Inflammatory macrophage treated with lipopolysaccharide for 4 hours (primary cell): Measurements from ENCODE around the gene SUSD6.

Experiments
- DNase-seq: peaks from one replicate; pipeline ENCODE4 v3.0.0-alpha.2; 2020

The SUSD6 gene

DNA sequence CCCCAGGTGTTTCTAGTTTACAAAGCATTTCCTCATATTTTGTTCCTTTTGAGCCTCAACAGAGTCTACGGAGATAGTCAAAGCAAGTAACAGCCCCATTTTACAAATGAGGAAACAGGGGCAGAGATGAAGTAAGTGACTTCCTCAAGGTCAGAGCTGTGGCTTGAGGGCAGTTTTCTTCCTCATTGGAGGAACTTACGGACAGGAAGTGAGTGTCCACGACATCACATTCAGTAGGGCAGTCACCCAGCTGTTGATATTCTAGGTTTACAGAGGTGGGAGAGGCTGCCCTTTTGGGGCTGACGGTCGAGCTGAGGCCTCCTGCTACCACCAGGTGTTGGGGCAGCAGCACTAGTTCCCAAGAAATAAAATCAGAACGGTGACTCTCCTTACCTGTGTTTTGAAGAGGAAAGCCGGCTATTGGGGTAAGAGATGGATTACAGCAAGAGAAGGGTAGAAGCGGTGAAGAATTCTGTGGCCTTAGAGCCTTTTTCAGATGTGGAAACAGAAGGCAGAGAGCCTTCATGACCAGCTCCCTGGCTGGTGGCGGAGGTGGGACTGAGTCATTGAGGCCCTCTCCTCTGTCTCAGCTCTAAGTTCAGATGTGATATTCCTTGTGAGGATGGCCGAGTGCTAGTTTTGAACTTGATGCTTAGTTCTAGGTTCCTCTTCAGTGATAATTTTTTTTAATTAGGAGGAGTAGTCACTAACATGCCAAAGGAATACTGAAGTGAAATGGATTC lies 41.7 kb downstream of the SUSD6 start:
- peak; percentile 98 for DNase-seq

GRCh38 chr14:69654116-69654515 lies 42.7 kb downstream of the SUSD6 start:
- DNase-seq, result no peak

DNA sequence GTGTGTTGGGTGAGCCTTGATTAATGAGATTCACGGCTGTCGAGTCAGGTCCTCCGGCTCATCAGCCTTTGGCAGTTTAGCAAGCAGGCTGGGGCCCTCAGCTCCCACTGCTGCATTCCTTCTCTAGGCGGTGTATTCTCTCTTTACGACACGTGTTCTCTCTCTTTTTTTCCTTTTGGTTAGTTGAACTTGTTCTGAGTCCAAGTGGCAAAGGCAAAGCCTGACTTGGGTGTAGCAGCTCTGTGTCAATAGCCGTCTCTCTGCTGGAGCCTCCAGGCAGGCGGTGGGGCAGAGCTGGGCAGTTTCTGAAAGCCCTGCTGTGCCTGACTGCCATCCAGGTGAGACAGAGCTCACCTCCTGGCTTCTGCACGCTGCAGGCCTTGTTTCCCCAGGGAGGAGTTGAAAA lies 46.6 kb downstream of the SUSD6 start:
- DNase-seq, result no peak

DNA sequence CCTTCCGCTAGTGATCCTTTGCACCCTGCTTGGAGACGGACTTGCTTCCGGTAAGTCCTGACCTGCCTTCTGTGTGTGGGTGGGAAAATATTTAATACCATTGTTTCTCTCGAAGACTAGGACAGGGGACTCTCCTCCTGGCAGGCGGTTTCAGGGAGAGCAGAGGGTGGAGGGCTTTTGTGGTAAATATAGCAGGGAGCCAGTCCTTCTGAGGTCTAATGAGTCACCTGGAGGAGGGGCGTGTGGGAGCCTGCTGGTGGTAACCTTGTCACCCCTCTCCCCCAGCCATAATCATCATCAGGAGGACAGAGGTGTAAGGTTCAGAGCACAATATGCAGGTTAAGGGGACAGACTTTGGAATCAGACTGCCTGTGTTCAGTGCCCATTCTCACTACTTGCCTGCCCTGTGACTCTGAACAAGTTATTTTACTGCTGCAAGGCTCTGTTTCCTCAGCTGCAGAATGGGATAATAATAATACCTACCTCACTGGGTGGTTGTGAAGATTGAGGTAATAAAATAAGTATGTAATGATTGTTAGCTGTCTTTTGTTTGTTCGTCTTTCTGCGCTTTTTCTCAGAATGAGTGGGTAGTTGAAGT lies 47.4 kb downstream of the SUSD6 start:
- no peak for DNase-seq

DNA sequence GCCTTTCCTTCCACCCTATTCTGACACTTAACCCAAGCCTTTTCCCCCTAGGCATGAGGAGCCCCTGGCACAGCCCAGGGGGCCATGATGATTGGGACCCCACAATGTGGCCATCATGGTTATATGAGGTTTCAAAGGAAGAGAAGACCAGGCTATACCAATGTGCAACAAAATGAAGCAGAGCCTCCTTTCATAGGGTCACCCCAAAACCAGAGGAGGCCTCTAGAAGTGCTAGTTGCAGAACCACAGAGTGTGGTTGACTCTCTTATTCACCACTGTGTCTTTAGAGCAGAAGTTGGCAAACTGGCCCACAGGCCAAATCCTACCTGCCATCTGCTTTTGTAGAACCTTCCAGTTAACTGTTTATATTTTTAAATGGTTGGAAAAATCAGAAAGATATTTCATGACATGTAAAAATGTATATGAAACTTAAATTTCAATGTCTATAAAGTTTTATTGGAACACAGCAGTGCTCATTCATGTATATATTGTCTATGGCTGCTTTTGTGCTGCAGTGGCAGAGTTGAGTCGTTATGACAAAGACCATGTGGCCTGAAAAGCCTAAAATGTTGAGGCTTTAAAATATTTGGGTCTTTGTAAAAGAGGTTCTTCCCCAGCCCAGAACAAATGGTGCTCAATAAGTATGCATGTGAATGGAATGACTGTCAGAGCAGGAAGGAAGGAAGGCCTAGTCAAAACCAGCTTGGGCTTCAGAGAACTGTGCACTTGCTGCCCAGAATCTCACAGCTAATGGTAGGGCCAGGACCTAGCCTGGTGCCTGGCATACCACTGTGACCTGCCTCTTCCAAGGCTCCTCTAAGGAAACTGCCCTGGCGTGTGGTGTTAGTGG lies 49.2 kb downstream of the SUSD6 start:
- DNase-seq, result no peak

GRCh38 chr14:69661194-69661537 lies 49.8 kb downstream of the SUSD6 start:
- DNase-seq, result no peak

- no peak for DNase-seq
These were observed 51.4 kb downstream of the SUSD6 start for GRCh38 chr14:69662636-69663299.

DNA sequence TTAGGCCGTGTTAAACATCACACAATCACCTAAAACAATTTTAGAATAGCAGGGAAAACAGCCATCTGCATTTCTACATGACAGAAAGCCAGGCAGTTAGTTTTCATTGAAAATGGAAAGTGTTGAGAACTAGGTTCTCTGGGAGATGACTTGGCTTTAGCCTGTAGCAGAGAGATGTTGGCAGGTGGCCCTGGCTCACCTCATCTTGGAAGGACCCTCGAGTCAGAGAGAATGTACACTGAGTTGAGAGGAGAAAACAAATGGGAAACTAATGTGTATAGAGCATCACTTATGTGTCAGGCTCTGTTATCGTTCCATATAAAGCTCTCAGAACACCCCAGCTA lies 51.9 kb downstream of the SUSD6 start:
- DNase-seq, result no peak

DNA sequence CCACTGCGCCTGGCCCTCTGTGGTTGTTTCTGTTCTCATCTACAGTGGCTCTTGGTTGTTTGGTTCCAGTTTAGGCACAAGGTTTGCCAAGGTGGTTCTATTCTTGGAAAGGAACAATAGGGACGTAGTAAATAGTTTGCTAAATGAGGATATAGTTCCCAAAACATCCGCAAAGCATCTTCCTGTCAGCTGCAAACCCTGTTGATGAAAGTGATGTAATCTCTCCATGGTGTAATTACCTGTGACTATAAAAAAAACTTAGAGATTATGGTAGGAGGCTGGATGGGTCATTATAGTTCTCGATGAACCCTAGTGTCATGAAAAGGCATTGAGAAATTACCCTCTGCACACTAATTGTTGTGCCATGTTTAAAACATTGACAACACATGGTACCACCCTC lies 52.9 kb downstream of the SUSD6 start:
- peak; percentile 45 for DNase-seq

GRCh38 chr14:69664865-69665526 lies 53.6 kb downstream of the SUSD6 start:
- DNase-seq, result no peak

DNA sequence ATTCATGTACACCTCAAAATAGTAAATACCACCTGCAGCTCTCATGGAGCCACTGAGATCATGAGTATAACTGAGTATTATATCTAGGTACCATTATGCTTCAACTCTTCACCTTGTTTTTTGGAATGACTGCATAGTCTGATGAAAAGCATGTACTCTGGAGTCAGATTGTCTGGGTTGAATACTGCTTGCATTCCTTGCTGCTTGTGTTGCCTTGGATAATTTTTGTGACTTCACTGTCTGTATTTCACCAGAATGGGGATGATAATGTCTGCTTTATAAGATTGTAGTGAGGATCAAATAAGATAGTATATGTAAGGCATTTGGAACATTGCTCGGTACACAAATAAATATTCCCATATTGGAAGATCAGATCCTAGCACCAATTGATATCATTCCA lies 54.2 kb downstream of the SUSD6 start:
- no peak for DNase-seq

- no peak for DNase-seq
These were observed 54.7 kb downstream of the SUSD6 start for GRCh38 chr14:69666112-69666511.

DNA sequence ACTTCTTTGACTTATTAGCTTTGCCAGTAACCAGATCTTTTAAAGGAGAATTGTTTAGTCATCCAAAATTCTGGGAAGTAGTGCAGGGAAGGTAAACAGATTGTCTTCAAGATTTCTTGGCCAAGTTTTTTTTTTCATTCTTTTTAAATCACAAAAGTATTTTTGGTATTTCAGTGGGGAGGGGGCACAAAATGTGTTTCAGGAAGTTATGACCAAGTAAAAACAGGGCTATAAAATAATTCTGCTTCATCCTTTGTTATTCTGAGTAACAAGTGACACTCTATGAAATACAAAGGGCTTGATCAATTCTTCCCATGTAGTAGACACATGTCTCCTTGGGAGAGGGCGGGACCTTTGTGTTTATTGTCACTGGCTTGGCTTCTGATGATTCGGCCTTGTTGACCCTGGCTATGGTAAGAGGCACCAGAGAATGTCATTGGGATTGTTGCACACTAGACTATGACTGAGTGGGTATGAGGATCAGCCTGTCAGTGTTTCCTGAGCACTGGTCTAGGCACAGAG lies 55.4 kb downstream of the SUSD6 start:
- DNase-seq, result peak; percentile 33

DNA sequence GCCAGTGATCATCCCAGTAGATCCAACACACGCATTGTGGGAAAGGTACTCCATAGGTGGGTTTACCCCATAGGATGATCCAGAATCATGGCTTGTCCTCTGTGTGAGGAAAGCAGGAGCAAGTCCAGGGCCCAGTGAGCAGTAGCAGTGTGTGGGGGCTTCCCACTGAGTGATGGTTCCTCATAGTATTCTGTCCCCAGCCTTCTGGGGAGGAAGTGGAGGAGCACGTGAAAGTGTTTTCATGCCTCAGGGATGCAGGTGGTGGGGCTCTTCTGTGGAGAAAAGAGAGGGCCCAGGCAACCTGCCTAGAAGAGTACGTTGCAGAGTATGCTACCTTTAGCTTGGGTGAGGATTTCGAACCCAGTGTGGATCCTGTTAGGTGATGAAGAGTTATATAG lies 56.5 kb downstream of the SUSD6 start:
- DNase-seq, result peak; percentile 54

- DNase-seq, result no peak
These were observed 58.0 kb downstream of the SUSD6 start for GRCh38 chr14:69669375-69669774.

DNA sequence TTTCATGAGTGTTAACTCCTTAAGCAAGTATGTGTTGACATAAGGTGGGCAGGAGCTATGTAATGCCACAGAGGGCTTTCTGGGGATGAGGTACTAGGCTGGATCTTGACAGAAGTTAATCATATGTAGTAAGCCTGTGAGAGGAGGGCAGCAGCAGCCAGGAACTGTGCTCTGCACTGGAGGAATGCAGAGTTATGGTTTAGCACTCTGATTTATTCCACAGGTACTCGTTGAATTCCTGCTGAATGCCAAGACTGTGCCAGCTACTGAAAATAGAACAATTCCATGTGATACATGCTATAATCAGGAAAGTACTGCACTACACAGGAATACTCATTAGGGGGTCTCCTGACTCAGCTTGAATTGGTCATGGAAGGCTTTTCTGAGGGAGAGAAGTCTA lies 58.7 kb downstream of the SUSD6 start:
- DNase-seq, result no peak

DNA sequence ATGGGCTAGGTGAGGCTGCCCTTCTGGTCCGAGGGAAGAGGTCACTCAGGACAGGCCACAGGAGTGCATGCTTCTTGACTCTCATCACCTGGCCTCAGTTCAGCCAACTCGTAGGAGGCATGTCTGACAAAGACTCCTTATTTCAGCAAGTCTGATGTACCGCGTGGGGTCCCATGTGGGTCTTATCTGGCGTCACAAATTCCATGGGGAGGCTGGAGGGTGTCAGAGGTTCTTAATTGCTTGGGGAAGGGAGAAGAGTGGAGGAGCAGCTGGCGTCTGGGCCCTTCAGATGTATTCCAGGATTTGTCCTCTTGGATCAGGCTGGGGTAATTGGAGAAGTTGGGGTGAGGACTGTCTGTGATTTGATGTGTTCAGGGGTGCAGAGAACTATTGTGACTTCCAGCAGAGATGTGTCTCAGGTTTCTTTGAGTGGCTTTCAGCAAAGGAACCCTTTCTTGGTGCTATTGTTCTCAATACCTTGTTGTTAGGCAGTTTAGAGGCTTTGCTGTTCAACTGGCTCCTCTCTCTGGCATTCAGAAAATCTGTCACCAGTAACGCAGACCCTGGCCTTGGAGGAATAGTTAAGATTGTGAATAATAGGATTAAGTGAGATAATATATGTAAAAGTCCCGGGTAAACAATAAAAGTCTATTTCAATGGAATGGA lies 60.1 kb downstream of the SUSD6 start:
- DNase-seq, result no peak

GRCh38 chr14:69672356-69672755 lies 61.0 kb downstream of the SUSD6 start:
- peak; percentile 64 for DNase-seq

DNA sequence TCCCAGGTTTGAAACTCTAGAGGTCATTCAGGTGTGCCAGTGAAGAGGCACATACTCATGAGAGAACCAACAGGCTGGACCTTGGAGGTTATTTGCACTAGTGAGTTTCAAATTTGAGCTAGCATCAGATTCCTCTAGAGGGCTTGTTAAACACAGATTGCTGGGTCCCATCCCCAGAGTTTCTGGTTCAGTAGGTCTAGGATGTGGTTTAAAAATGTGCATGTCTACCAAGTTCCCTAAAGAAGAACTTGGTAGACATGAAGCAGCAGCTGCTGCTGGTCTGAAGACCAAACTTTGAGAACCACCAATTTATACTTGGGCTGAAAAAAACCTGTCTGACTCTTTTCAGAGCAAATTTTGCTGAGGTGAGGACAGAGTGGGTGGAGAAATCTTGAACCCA lies 61.7 kb downstream of the SUSD6 start:
- DNase-seq, result no peak

GRCh38 chr14:69673578-69674305 lies 62.3 kb downstream of the SUSD6 start:
- DNase-seq, result no peak

DNA sequence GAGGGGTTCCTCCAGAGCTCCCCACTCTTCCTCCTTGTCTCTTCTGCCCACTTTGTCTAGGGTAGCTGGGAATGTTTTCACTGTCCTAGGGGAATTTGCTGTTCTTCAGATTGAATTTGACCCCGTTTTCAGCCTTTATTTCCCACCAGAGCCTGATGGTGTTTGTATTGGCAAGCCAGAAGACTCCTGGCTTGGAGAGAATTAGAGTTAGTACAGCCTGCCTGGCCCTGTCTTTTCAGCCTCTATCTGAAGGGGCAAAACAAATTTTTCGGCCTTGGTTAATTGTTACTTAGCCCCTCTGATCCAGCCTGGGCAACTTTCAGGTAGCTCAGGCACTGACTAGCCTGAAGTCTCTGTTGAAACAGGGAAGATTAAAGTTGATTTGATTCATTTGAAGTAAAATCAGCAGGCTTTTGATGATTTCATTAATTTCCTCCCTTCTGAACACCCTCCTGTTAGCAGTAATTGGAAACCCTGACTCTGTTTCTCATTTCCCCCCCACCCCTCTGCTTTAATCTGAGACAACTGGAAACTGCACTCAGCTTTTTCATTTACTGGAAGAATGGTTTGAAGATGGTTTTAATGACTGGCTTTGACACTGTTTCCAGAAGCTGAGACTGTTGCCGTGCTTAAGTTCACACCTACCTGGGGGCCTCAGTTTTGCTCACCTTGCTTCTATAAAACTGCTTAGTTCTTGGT lies 63.3 kb downstream of the SUSD6 start:
- no peak for DNase-seq
